NCI-H2107 treated with DMSO at 0.1 percent for 48 hours (cell line): ENCODE results near the gene UBE2E1.

ENCODE experiments used
- DNase-seq: peaks from one replicate; lab custom pipeline; 2025; ENCODE audit not compliant: unreplicated experiment; lab: John Stamatoyannopoulos, UW

Gene UBE2E1

DNA sequence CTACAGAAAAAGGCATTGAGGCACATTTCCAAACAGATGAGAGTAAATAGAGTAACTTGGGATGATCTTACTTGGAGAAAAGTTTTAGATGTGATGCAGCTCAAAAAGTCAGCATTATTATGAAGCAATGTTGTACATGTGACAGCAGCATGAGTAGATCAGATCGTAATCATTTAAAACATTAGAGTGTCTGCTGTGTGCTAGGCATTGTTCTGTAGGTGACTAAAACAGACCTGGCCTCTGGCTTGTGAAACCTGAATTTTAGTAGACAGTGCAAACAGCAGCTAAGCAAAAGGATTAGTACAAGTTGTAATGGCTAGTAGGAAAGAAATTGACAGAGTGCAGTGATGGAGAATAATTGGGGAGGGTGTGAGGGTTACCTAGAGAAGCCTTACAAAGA, 15.1 kb downstream of the UBE2E1 start:
- no peak for DNase-seq

DNA sequence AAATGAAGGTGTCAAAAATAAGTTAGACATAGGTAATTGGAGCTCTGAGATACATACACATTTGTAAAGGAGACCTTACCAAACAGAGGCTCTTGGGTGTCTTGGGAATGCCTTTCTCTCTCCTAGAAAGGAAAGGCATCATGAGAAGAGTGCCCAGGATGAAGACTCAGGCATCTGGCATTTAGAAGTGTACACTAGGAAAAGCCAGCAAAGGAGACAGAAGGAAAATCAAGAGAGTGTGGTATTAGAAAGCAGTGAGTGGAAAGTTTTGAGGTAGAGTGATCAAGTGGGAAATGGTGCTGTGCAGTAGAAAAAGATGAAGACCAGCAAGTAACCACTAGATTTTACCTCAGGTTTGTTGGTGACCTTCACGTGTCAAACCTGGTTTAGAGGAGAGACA, 16.1 kb downstream of the UBE2E1 start:
- DNase-seq, result no peak

DNA sequence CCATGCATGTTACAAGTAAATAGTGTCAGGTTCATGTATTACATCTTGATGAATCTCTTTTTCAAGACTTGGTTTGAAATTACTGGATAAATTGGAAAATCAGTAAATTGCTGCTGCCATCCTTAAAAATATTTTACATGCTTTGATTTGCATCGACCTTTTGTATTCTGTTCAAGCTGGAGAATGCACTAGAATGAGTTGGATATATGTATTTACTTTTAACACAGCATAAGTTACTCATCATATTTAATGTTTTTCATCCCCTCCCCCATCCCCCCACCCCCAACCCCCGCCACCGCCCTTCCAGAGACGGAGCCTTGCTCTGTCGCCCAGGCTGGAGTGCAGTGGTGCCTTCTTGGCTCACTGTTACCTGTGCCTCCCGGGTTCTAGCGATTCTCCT, 16.8 kb downstream of the UBE2E1 start:
- DNase-seq, result no peak

DNA sequence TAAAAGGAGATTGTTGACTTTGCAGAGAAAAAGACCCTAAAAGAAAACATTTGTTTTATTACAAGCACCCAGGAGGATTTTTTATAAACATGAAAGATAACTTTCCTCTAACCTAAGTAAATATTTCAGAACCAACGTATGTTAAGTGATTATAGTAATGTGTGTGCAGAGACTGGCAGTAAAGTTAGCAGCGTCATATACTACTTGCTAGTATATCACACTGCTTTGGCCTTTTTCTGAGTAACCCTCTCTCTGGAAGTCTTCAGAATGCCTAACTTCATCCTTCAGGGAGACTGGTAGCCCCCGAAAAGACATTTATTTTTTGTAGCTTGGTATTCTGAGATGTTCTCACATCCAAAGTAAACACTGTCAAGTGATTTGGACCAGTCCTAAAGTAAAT, 17.9 kb downstream of the UBE2E1 start:
- no peak for DNase-seq

DNA sequence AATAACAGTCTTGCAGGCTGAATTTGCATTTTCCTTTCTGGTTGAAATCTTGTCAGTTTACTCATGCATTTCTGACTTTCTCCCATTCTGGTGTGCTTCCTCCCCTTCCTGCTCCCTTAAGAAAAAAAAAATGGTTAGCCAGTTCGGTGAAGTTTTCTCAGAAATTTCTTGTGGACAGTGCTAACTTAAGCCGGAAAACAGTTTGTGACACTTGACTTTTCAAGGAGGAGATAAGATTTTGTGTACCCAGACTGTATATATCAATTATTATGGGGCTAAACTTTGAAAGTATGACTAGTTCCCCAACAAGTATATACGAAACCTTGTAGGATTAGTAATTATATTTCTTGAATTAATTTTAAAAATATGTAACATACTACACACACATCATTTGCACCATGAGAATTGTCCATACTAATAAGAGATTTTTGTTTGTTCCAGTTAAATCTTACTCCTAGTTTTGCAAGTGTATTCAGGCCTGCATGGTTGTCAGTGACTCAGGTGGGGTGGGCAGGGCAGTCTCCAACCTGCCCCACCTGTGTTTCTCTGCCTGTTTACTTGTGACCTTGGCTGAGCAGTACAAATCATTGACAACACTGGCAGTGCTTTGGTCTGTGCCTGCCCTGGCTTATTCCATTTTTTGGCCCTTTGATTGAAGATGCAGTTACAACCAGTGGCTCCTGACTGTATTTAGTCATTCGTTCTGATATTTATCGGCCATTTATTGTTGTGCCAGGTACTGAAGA, 19.1 kb downstream of the UBE2E1 start:
- DNase-seq, result no peak

DNA sequence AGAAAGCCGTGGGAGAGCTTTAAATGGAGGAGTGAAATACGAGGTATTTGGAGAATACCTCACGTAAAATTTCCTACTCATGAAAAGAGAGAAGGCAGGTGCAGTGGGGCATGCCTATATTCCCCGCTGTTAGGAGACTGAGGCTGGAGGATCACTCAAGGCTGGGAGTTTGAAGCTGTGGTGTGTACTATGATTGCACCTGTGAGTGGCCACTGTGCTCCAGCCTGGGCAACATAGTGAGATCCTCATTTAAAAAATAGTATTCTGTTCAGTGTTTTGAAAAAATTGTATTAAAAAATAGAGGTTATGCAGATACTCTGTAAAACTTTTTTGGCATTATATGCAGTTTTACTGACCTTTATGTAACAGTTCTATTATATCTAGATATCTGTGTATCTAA, 20.0 kb downstream of the UBE2E1 start:
- no peak for DNase-seq

DNA sequence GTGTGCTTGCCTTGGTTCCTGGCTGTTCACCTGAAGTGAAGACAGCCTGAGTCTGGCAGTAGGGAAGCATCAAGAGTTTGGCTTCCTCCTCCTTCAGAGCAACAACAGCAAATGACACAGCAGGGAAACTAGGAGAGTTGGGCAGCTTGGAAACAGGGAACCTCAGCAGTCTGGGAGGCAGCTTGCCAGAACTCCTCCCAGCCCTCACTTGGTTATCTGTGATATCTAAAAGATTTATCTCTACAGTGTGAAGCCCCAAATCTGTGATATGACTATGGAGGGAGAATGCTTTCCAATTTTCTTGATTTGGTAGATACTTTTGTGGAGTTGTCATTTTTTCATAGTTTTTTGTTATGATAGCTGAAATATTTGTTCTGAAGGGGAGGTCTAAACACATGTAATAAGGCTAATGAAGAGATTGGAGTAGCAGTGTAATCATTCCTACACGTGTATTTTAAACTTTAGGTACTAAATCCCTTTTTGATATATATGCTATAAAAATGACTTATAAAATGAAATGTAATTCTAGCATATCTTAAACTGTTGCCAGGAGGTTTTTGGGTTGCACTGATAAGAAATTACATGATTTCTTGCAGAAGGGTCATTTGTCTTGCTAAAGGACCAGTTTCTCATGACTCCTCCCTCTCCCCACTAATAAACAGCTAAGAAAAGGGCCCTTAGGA, 20.8 kb downstream of the UBE2E1 start:
- DNase-seq, result no peak

DNA sequence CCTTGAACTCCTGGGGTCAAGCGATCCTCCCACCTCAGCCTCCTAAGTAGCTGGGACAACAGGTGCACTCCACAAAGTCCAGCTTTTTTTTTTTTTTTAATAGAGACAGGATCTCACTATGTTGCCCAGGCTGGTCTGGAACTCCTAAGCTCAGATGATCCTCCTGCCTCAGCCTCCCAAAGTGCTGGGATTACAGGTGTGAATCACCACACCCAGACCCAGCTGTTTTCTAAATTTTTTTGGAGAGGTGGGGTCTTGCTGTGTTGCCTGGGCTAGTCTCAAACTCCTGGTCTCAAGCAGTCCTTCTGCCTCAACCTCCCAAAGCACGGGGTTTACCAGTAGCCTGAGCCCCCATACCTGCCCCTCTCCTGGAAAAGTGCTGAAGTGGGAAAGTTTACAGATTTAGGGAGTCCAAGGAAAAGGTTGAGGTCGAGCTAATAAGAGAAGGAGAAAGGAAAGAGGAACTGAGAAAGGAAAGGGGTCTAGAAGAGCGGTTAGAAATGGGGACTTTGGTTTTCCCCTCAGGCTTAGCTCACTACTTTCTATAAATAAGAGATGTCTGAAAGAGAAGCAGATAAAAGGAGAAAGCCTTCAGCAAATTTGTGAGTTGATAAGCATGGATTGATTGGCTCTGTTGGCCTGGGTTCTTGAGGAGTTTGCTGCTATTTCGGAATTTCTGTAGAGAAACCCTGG, 23.6 kb downstream of the UBE2E1 start:
- no peak for DNase-seq

DNA sequence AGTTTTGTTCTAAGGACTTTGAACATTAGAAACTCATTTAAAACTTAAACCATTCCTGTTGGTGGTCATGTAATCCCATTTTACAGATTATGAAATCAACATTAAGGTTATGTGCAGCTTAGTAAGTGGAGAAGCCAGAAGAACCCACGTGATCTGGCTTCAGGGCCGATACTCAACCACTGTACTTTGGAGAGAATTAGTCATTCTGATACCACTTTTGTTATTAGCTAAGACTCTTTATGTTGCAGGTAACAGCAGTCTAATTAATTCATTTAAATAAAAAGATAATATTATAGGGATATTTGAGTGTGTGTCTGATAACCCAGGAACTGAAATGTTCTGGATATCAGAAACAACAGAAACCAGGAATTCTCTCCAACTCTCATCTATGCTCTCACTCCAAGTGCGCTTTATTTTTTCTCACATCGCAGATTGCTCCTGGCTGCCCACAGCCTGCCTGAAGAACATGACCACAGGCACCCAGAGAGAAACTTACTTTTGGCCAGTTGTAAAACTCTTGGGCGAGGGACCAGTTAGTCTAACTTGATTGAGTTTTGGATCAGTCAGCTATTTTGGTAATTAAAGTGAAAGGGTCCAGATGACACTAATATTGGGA, 25.2 kb downstream of the UBE2E1 start:
- DNase-seq, result no peak

DNA sequence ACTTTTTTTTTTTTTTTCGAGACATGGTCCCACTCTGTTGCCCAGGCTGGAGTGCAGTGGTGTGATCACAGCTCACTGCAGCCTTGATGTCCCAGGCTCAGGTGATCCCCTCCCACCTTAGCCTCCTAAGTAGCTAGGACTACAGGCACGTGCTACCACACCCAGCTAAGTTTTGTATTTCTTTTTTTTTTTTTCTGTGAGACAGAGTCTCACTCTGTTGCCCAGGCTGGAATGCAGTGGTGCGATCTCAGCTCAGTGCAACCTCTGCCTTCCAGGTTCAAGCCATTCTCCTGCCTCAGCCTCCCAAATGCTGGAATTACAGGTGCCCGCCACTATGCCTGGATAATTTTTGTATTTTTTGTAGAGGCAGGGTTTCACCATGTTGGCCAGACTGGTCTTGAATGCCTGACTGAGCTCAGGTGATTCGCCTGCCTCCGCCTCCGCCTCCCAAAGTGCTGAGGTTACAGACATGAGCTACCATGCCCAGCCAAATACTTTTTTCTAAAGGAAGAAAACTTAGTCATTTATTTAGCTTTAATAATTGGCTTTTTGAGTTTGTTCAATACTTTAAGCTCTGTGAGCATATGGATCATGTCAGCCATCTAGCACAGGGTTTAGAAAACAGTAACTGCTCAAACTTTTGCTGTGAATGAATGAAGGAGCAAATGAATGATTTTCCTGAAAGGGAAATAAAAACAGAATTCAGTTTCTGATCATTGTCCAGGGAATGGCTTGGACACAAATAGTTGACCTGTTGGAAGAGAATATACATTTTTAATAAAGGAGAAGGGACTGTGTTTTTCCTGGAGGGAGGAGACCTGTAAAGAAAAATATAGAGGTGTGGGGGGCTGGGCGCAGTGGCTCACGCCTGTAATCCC, 26.0 kb downstream of the UBE2E1 start:
- no peak for DNase-seq

DNA sequence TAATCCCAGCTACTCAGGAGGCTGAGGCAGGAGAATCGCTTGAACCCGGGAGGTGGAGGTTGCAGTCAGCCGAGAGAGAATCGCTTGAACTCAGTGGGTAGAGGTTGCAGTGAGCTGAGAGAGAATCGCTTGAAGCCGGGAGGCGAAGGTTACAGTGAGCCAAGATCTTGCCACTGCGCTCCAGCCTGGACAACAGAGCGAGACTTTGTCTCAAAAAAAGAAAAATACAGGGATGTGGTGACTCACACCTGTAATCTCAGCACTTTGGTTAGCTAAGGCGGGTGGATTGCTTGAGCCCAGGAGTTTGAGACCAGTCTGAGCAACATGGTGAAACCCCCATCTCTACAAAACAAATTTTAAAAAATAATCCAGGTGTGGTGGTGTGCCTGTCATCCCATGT, 26.8 kb downstream of the UBE2E1 start:
- DNase-seq, result no peak

DNA sequence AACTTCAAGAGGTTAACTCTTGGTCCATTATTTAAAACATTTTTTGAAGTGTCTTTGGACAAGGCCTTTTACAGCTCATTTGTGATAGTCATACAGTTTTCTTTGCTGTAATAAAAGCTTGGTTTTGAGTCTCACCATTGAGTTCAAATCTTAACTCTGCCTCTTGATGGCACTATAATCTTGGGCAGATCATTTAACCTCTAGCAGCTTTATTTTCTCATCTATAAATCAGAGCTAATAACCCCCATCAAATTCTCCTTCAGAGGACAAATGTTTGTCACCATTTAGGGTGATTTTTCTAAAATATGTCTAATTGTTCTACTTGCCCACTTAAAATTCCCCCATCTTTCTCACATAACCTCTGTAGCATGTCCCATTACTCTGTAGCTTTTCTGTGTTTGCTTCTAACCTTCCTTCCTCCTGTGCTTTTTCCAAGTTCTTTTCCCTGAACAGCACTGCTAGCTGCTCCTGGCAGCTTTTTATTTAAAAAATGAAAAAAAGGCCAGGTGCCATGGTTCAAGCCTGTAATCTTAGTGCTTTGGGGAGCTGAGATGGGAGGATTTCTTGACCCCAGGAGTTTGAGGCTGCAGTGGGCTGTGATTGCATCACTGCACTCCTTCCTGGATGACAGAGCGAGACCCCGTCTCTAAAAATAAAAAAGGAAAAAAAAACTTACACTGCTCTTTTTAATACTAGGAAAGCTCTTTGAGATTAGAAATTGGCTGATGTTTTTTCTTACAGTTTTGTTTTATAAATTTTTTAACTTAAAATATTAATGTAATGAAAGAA, 28.5 kb downstream of the UBE2E1 start:
- no peak for DNase-seq

DNA sequence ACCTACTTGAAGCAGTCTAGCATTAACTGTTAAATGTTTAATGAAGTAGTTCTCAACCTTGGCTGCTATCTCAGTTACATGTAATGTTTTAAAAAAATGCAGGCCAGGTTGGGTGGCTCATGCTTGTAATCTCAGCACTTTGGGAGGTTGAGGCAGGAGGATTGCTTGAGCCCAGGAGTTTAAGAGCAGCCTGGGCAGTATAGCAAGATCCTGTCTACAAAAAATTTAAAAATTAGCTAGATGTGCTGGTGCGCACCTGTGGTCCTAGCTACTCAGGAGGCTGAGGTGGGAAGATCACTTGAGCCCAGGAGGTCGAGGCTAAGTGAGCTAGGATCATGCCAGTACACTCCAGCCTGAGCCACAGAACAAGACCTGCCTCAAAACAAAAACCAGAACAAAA, 29.3 kb downstream of the UBE2E1 start:
- no peak for DNase-seq

DNA sequence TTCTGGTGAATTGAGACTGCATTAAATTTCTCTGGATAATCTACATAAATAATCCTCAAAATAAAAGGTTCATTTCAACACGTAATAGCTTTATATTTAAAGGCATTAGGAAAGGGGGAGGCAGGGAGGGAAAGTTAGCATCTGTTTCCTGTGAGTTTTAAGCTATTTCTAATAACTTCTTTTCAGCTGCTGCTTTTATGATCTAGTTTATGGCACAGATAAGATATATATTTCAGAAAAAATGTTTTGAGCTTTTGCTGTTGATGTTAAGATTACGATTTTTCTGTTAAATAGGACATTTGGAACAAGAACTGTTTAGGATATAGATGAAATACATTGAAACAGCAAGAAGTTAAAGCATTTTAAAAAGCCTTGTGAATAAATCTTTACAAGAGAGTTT, 30.0 kb downstream of the UBE2E1 start:
- no peak for DNase-seq

DNA sequence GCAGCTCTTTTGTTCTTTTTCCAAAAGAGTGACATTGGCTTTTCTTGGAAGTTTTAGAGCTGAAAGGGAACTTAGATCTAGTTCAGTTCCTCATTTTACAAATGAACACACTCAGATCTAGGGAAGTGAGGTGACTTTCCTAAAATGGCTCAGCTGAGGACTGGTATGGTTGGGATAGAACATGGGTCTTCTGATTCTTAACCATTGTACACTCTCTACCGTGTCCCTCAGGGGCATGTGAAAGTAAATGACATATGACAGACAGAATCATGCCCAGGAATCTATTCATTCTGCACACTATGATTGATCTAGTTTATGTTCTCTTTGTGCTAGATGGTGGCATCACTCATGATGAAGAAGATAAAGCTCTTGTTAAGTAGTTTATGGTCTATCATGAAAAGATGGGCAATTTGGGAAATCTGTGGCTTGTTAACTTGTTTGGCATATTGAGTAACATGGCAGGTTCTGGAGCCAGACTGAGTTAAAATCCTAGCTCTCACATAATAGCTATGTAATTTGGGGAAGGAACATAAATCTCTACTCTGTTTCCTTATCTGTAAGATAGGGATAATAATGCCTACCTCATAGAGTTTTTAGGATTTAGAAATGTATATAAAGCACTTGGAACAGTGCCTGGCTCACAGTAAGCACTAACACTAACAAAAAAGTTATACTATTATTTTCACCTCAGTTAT, 30.9 kb downstream of the UBE2E1 start:
- DNase-seq, result no peak

DNA sequence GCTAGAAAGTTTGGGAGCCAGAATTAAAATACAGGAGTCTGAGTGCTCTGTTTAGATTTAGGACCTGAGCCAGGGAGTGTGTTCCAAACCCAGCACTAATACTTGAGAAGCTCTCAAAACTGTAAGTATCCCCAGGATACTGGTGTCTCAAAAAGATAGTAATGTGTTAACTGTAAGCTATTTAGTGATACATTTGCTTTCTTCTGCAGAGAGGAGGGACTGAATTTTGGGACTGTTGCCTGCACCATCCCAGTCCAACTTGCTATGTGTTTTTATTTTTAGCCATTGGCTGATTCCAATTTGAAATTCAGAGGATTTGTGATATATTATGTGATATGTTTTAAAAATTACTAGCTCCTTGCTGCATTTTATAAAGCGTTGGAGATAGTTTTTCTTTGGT, 31.5 kb downstream of the UBE2E1 start:
- no peak for DNase-seq

DNA sequence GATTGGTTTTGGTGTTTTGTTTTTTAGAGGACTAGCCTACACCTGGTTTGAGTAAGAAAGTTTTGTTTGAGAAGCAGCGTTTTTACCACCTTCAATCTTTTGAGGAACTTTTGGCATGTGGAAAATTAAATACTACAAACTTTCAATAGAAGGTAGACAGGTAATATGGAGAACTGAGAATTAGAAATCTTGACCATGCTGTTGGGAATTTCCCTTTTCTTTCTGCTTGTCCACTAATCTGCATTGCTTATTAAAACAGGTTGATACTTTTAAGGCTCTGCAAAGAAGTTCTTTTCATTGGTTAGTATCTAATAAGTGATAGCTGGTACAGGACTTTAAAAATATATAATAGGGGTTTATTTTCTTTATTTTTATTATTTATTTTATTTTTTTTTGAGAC, 31.9 kb downstream of the UBE2E1 start:
- no peak for DNase-seq

DNA sequence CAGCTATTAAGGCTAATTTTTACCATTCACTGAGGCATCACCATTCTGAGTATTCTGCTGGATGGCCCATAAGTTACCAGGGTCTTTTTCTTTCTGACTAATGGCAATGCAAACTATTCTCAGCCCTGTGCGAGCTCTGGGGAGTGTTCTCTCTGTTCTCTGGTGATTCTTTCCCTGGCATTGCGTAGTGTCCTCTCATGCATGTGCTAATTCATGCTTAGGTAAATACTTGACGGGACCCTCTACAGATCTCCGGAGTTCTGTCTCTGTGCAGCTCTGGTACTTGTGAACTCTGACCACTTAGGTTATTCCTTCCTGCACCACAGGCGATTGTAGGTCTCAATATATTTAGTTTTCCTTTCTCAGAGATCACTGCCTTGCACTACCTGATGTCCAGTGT, 34.8 kb downstream of the UBE2E1 start:
- no peak for DNase-seq

DNA sequence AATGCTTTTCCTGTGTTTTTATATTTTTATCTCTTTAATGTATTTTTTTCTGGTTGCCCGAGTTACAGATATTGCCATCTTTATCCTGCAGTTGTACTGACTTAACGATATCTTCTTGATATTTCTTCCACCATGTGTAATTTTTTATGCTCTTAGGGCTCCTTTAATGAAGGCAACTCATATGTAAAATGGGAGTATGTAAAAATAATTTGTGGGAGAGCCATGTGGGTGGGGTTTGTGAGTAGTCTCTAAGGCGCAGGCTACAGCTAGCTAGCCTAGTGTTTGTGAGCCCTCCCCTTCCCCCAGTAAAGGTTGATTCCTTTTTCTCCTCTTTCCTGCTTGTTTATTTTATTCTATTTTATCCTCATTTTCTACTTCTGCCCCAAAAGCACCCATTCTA, 38.1 kb downstream of the UBE2E1 start:
- DNase-seq, result no peak
